Kidney (tissue), 14 donors: ENCODE data around the gene CDC34. TPM values are rescaled to one million over a fixed set of nuclear protein-coding genes. Genes with fewer than 3 reads are reported as not detected.
A peak's percentile ranks its signal among the peaks of the same experiment; 100 is the strongest.

Experiments
- DNase-seq, 5 donors: peaks; one replicate each; pipeline ENCODE4 v3.0.0-alpha.2; 2013 to 2020
- FAIRE-seq: peaks from 2 replicates; lab custom pipeline; 2012; peaks lifted over from hg19 to GRCh38; lab: Jason Lieb, UNC
- H3K27ac ChIP-seq, 2 donors: one replicate each; pipeline ENCODE4 v1.7.0; 2013; ENCODE audit warnings: low read depth in 2 of 2, low read length in 2 of 2, inconsistent platforms in 1 of 2
- H3K27me3 ChIP-seq: one replicate; pipeline ENCODE4 v1.7.1; 2013; ENCODE audit warnings: low read length, inconsistent platforms; ENCODE audit not compliant: control insufficient read depth, insufficient read depth
- H3K36me3 ChIP-seq, 3 donors: one replicate each; pipeline versions ENCODE4 v1.7.0 to v1.7.1; 2013; ENCODE audit warnings: low read length in 3 of 3, control low read depth in 1 of 3, inconsistent platforms in 1 of 3; ENCODE audit not compliant: insufficient read depth in 3 of 3, control insufficient read depth in 2 of 3
- H3K4me1 ChIP-seq, 3 donors: one replicate each; pipeline versions ENCODE4 v1.7.0 to v1.7.1; 2013; ENCODE audit warnings: low read length in 3 of 3, inconsistent platforms in 1 of 3, low read depth in 1 of 3; ENCODE audit not compliant: control insufficient read depth in 2 of 3, insufficient read depth in 2 of 3
- H3K4me3 ChIP-seq, 3 donors: one replicate each; pipeline versions ENCODE4 v1.7.0 to v1.8.1; 2013; ENCODE audit warnings: low read length in 3 of 3, control low read depth in 1 of 3, inconsistent platforms in 1 of 3
- H3K9ac ChIP-seq, 3 donors: one replicate each; pipeline versions ENCODE4 v1.7.0 to v1.7.1; 2013; ENCODE audit warnings: low read length in 3 of 3, control low read depth in 1 of 3, inconsistent platforms in 1 of 3
- H3K9me3 ChIP-seq, 3 donors: one replicate each; pipeline versions ENCODE4 v1.7.0 to v1.7.1; 2013; ENCODE audit warnings: low read length in 3 of 3, control low read depth in 1 of 3, inconsistent platforms in 1 of 3; ENCODE audit not compliant: control insufficient read depth in 2 of 3, insufficient read depth in 1 of 3
- CTCF ChIP-seq: IDR thresholded peaks from 3 replicates; pipeline ENCODE4 v1.5.1; 2012; ENCODE audit warnings: mild to moderate bottlenecking, moderate library complexity, borderline replicate concordance; ENCODE audit not compliant: insufficient read depth; ENCODE audit errors: extremely low read depth
- intact Hi-C: fragments of 100-400 bp; cut with DNase I; formaldehyde crosslinking; loops from one replicate; pipeline ENCODE4 v1.11.1; 2022
- polyA plus RNA-seq: library from polyadenylated mRNA; stranded (reverse); fragments of 350-450 nt; fragmentation: Illumina TruSeq; extraction: RNeasy Lipid Tissue Mini Kit (QIAGEN cat#74804); gene quantifications from one replicate; pipeline ENCODE4 v1.2.3, GENCODE V29; 2014; ENCODE audit warnings: low read depth, low replicate concordance; ENCODE audit not compliant: insufficient read depth
- total RNA-seq: library from RNA; stranded (reverse); fragmentation: NEBNext Ultra II Directional; extraction: Animal tissue kit (Norgen Biotek cat#: 25700); gene quantifications from one replicate; pipeline ENCODE4 v1.2.1, GENCODE V29; 2021
- donor health status: control.
- donor health status: control.
- donor health status: control.
- donor health status: control.
- donor health status: control.
- donor health status: DM: yes; HTN: yes; CAD: no.
- donor health status: Normal renal cell carcinoma (clear cell type).

CDC34 gene
- total and polyA plus RNA-seq, 2 donors from 2014 or later = 33.8 to 72.3 TPM

- DNase-seq = peak in 1 of 5 donors; percentile 45
- Histone ChIP-seq H3K9me3 (no peaks in the 10 kb centered on the region), H3K27ac (no peak overlapping the region), H3K27me3 (no peaks in the 10 kb centered on the region), H3K36me3 (no peaks in the 10 kb centered on the region), H3K4me3 (no peak overlapping the region), H3K4me1 (peaks cover 0 to 3% (median 0%) of the 10 kb centered on the region in 3 donors), H3K9ac (no peak overlapping the region)
- FAIRE-seq = no peak
- intact Hi-C loops = no loop called here
- no peak for TF ChIP-seq CTCF
Observed at GRCh38 chr19:590396-590745, 58.8 kb downstream of the CDC34 start.

- Histone ChIP-seq H3K36me3 (no peaks in the 10 kb centered on the region), H3K4me3 (no peak overlapping the region), H3K9ac (no peak overlapping the region), H3K27me3 (no peaks in the 10 kb centered on the region), H3K9me3 (no peaks in the 10 kb centered on the region), H3K27ac (no peak overlapping the region), H3K4me1 (peaks cover 0 to 3% (median 0%) of the 10 kb centered on the region in 3 donors)
- no peak for FAIRE-seq
- TF ChIP-seq CTCF = no peak
- DNase-seq = no peak
- intact Hi-C loops = no loop called here
Observed at GRCh38 chr19:590750-591098, 59.2 kb downstream of the CDC34 start.

- Histone ChIP-seq H3K4me3 (no peak overlapping the region), H3K9me3 (no peaks in the 10 kb centered on the region), H3K36me3 (no peaks in the 10 kb centered on the region), H3K4me1 (peaks cover 0 to 3% (median 0%) of the 10 kb centered on the region in 3 donors), H3K27ac (no peak overlapping the region), H3K9ac (no peak overlapping the region), H3K27me3 (no peaks in the 10 kb centered on the region)
- FAIRE-seq (no peak), DNase-seq (peak in 3 of 5 donors; percentile 49 to 79 (median 70))
- intact Hi-C loops = no loop called here
- no peak for TF ChIP-seq CTCF
Observed at GRCh38 chr19:591099-591958, 59.8 kb downstream of the CDC34 start.

Other genes starting within 250 kb of the CDC34 start
- 28.7 TPM for gene PLPP2, start 240.4 kb upstream of the CDC34 start, total RNA-seq
- 5.8 TPM for gene PLPP2, start 240.4 kb upstream of the CDC34 start, polyA plus RNA-seq
- 23.4 TPM for gene MIER2, start 187.0 kb upstream of the CDC34 start, total RNA-seq
- gene MIER2, start 187.0 kb upstream of the CDC34 start, polyA plus RNA-seq = 18.4 TPM
- 1.9 TPM for gene C2CD4C, start 122.6 kb upstream of the CDC34 start, total RNA-seq
- 0.99 TPM for gene C2CD4C, start 122.6 kb upstream of the CDC34 start, polyA plus RNA-seq
- gene SHC2, start 70.7 kb upstream of the CDC34 start, total RNA-seq = 24.4 TPM
- 10.7 TPM for gene SHC2, start 70.7 kb upstream of the CDC34 start, polyA plus RNA-seq
- 0.50 TPM for gene MADCAM1, start 35.3 kb upstream of the CDC34 start, total RNA-seq
- 0.77 TPM for gene MADCAM1, start 35.3 kb upstream of the CDC34 start, polyA plus RNA-seq
- gene TPGS1, start 24.3 kb upstream of the CDC34 start, total RNA-seq = 23.1 TPM
- gene TPGS1, start 24.3 kb upstream of the CDC34 start, polyA plus RNA-seq = 17.9 TPM
- 2.8 TPM for gene GZMM, start 12.3 kb downstream of the CDC34 start, total RNA-seq
- not detected for gene GZMM, start 12.3 kb downstream of the CDC34 start, polyA plus RNA-seq
- gene BSG, start 40.8 kb downstream of the CDC34 start, total RNA-seq = 554 TPM
- gene BSG, start 40.8 kb downstream of the CDC34 start, polyA plus RNA-seq = 984 TPM
- gene HCN2, start 58.1 kb downstream of the CDC34 start, total RNA-seq = 0.31 TPM
- 1.3 TPM for gene HCN2, start 58.1 kb downstream of the CDC34 start, polyA plus RNA-seq
- gene POLRMT, start 101.8 kb downstream of the CDC34 start, total RNA-seq = 49.8 TPM
- gene POLRMT, start 101.8 kb downstream of the CDC34 start, polyA plus RNA-seq = 117 TPM
- 0.19 TPM for gene FGF22, start 108.1 kb downstream of the CDC34 start, total RNA-seq
- gene FGF22, start 108.1 kb downstream of the CDC34 start, polyA plus RNA-seq = 0.71 TPM
- gene RNF126, start 131.5 kb downstream of the CDC34 start, total RNA-seq = 38.0 TPM
- gene RNF126, start 131.5 kb downstream of the CDC34 start, polyA plus RNA-seq = 33.3 TPM
- gene FSTL3, start 144.6 kb downstream of the CDC34 start, total RNA-seq = 63.0 TPM
- gene FSTL3, start 144.6 kb downstream of the CDC34 start, polyA plus RNA-seq = 23.9 TPM
- not detected for gene PRSS57, start 163.7 kb downstream of the CDC34 start, total RNA-seq
- not detected for gene PRSS57, start 163.7 kb downstream of the CDC34 start, polyA plus RNA-seq
- 49.4 TPM for gene PALM, start 177.2 kb downstream of the CDC34 start, total RNA-seq
- 92.3 TPM for gene PALM, start 177.2 kb downstream of the CDC34 start, polyA plus RNA-seq
- gene MISP, start 219.4 kb downstream of the CDC34 start, total RNA-seq = 17.8 TPM
- 19.6 TPM for gene MISP, start 219.4 kb downstream of the CDC34 start, polyA plus RNA-seq